HCT116 (cell line): ENCODE measurements around the gene NCAPG.

Experiments
- ATF3 ChIP-seq: IDR thresholded peaks from 2 replicates; pipeline ENCODE4 v1.6.1; 2012
- CEBPB ChIP-seq: IDR thresholded peaks from 2 replicates; pipeline ENCODE4 v1.6.1; 2012; ENCODE audit warnings: low read depth
- ELF1 ChIP-seq: IDR thresholded peaks from 2 replicates; pipeline ENCODE4 v1.6.1; 2012; ENCODE audit warnings: low read depth, borderline replicate concordance
- EZH2 ChIP-seq: fragments of 200-600 bp; sonication (generic); IDR thresholded peaks from 2 replicates; pipeline ENCODE4 v1.6.1; 2017; ENCODE audit warnings: antibody characterized with exemption, mixed run types
- POLR2A ChIP-seq: IDR thresholded peaks from 2 replicates; pipeline ENCODE4 v1.7.0; 2011; ENCODE audit warnings: borderline replicate concordance; ENCODE audit not compliant: insufficient read depth, insufficient read length; ENCODE audit errors: extremely low read depth
- POLR2AphosphoS5 ChIP-seq: IDR thresholded peaks from 2 replicates; pipeline ENCODE4 v1.6.1; 2011; ENCODE audit warnings: mild to moderate bottlenecking, low read depth, low read length, moderate library complexity
- RAD21 ChIP-seq: IDR thresholded peaks from 2 replicates; pipeline ENCODE4 v1.6.1; 2012; ENCODE audit warnings: low read depth, mild to moderate bottlenecking
- SP1 ChIP-seq: IDR thresholded peaks from 2 replicates; pipeline ENCODE4 v1.6.1; 2012; ENCODE audit warnings: low read depth
- SRF ChIP-seq: IDR thresholded peaks from 2 replicates; pipeline ENCODE4 v1.6.1; 2012; ENCODE audit warnings: low read depth
- YY1 ChIP-seq: IDR thresholded peaks from 2 replicates; pipeline ENCODE4 v1.6.1; 2011; ENCODE audit warnings: low read length, low read depth, moderate library complexity, mild to moderate bottlenecking; ENCODE audit not compliant: insufficient replicate concordance; ENCODE audit errors: extremely low read depth
- ZBTB33 ChIP-seq: IDR thresholded peaks from 2 replicates; pipeline ENCODE4 v1.6.1; 2011; ENCODE audit warnings: mild to moderate bottlenecking, low read length, moderate library complexity; ENCODE audit not compliant: insufficient replicate concordance; ENCODE audit errors: extremely low read depth
- ZNF274 ChIP-seq: fragments of 200-500 bp; sonication (Bioruptor generic); IDR thresholded peaks from 2 replicates; pipeline ENCODE4 v1.6.1; 2014; ENCODE audit warnings: mild to moderate bottlenecking, low read depth, low read length, inconsistent platforms
- TF ChIP-seq, protein P1 (sequence below), 3 experiments: fragments of 200-600 bp in 1 of 3; sonication (generic) in 1 of 3; IDR thresholded peaks in 2 of 3; conservative IDR thresholded peaks in 1 of 3; 2 replicates each; pipeline ENCODE4 v1.5.1; 2012 to 2017; ENCODE audit warnings: low read depth in 2 of 3, low read length in 2 of 3, antibody characterized with exemption in 1 of 3, borderline replicate concordance in 1 of 3, control low read depth in 1 of 3, mild to moderate bottlenecking in 1 of 3, mixed read lengths in 1 of 3, mixed run types in 1 of 3, moderate library complexity in 1 of 3; ENCODE audit not compliant: insufficient read depth in 1 of 3

GRCh38 chr4:17785858-17786257 lies 24.9 kb upstream of the NCAPG start:
- TF ChIP-seq EZH2 (no peak), CEBPB (no peak), ELF1 (no peak), POLR2A (no peak), SRF (no peak), SP1 (no peak), RAD21 (peak; percentile 54), YY1 (no peak), POLR2AphosphoS5 (no peak), ZNF274 (no peak), ATF3 (no peak), ZBTB33 (no peak)
- TF ChIP-seq, protein P1, sequence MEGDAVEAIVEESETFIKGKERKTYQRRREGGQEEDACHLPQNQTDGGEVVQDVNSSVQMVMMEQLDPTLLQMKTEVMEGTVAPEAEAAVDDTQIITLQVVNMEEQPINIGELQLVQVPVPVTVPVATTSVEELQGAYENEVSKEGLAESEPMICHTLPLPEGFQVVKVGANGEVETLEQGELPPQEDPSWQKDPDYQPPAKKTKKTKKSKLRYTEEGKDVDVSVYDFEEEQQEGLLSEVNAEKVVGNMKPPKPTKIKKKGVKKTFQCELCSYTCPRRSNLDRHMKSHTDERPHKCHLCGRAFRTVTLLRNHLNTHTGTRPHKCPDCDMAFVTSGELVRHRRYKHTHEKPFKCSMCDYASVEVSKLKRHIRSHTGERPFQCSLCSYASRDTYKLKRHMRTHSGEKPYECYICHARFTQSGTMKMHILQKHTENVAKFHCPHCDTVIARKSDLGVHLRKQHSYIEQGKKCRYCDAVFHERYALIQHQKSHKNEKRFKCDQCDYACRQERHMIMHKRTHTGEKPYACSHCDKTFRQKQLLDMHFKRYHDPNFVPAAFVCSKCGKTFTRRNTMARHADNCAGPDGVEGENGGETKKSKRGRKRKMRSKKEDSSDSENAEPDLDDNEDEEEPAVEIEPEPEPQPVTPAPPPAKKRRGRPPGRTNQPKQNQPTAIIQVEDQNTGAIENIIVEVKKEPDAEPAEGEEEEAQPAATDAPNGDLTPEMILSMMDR (IDR thresholded peaks at IDR 0.05 in 2 of 3, conservative IDR thresholded peaks at IDR 0.05 in 1 of 3; ENCODE audit: borderline replicate concordance in 1 of 3, insufficient read depth in 1 of 3, low read depth in 2 of 3, low read length in 2 of 3), result peak; percentile 16 to 31 (median 27); a peak in 2 of 6 replicates
